ENCODE results near the gene SLC12A2.

The SLC12A2 gene

GRCh38 chr5:128053291-128053954 is 30.1 kb upstream of the SLC12A2 start:
- DNase-seq (ENCODE audit: low read depth): no peak
- no peak for TF ChIP-seq CTCF (IDR thresholded peaks at IDR 0.05; ENCODE audit: insufficient read depth, low read depth, low read length, missing control alignments)
- no peak overlapping the region for H3K4me3 ChIP-seq (ENCODE audit: low read depth, low read length)

- no peak for DNase-seq (ENCODE audit: low read depth)
- TF ChIP-seq CTCF (IDR thresholded peaks at IDR 0.05; ENCODE audit: insufficient read depth, low read depth, low read length, missing control alignments): no peak
- H3K4me3 ChIP-seq (ENCODE audit: low read depth, low read length): no peak overlapping the region
Measured at GRCh38 chr5:128060644-128061385, 22.8 kb upstream of the SLC12A2 start.

- no peak for TF ChIP-seq CTCF (IDR thresholded peaks at IDR 0.05; ENCODE audit: insufficient read depth, low read depth, low read length, missing control alignments)
- no peak overlapping the region for H3K4me3 ChIP-seq (ENCODE audit: low read depth, low read length)
- DNase-seq (ENCODE audit: low read depth): no peak
Measured at GRCh38 chr5:128062172-128062746, 21.3 kb upstream of the SLC12A2 start.

- no peak for TF ChIP-seq CTCF (IDR thresholded peaks at IDR 0.05; ENCODE audit: insufficient read depth, low read depth, low read length, missing control alignments)
- H3K4me3 ChIP-seq (ENCODE audit: low read depth, low read length): no peak overlapping the region
- no peak for DNase-seq (ENCODE audit: low read depth)
Measured at GRCh38 chr5:128074171-128074570, 9.4 kb upstream of the SLC12A2 start.

GRCh38 chr5:128074953-128075352 is 8.6 kb upstream of the SLC12A2 start:
- no peak for TF ChIP-seq CTCF (IDR thresholded peaks at IDR 0.05; ENCODE audit: insufficient read depth, low read depth, low read length, missing control alignments)
- no peak overlapping the region for H3K4me3 ChIP-seq (ENCODE audit: low read depth, low read length)
- DNase-seq (ENCODE audit: low read depth): no peak

- DNase-seq (ENCODE audit: low read depth): no peak
- no peak for TF ChIP-seq CTCF (IDR thresholded peaks at IDR 0.05; ENCODE audit: insufficient read depth, low read depth, low read length, missing control alignments)
- no peak overlapping the region for H3K4me3 ChIP-seq (ENCODE audit: low read depth, low read length)
Measured at GRCh38 chr5:128077526-128077925, 6.0 kb upstream of the SLC12A2 start.
